GM19240 (cell line): Measurements from ENCODE around the gene EDEM1.
"Not testable (repeated sequence)": the region's sequence is repeated elsewhere in the genome, so short reads cannot be mapped to it uniquely, and the experiment has no call there.

Source experiments
- DNase-seq: peaks from one replicate; pipeline ENCODE4 v3.0.0; 2011; ENCODE audit warnings: low spot score; ENCODE audit not compliant: insufficient read length

The EDEM1 gene

DNA sequence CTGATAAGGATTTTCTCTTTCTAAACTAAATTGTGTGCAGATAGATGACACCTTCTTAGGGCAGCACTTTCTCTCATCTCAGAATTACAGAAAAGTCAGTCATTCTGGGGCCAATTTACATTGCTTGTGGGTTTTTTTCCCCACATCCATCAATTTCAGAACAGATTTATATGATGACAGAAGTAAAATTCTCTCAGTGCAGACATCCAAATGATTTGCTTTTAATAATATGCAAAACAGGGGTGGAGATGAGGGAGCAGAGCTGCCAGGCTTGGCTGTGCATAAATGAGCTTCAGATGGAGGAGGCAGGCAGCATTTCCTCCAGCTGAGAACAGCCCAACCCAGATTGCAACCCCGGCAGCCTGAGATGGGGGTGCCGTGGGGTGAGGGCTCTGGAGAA, 44.0 kb downstream of the EDEM1 start:
- DNase-seq: no peak

GRCh38 chr3:5232570-5232969, 45.1 kb downstream of the EDEM1 start:
- no peak for DNase-seq

GRCh38 chr3:5233026-5233425, 45.5 kb downstream of the EDEM1 start:
- DNase-seq: no peak

DNA sequence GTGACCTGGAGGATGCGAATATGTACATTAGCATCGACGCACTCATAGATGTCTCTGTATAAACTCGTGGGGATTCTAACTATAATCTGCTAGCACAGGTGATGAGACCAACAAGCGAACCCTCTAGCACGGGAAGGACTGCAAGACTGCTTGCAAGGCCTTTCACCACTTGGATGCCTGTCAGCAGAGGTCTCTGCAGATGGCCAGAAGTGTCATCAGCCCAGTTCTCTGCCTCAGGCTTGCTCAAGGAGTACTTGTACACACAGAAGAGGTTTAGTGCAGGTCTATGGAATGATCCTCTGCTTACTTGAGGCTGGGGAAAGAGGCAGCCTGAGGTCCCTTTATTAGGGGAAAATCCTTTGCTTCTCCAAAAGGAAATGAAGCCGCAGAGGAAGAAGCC, 48.1 kb downstream of the EDEM1 start:
- no peak for DNase-seq

GRCh38 chr3:5238545-5238944, 51.0 kb downstream of the EDEM1 start:
- no peak for DNase-seq

GRCh38 chr3:5239602-5240001, 52.1 kb downstream of the EDEM1 start:
- no peak for DNase-seq

- DNase-seq: no peak
These were observed 53.2 kb downstream of the EDEM1 start for GRCh38 chr3:5240740-5241139.

DNA sequence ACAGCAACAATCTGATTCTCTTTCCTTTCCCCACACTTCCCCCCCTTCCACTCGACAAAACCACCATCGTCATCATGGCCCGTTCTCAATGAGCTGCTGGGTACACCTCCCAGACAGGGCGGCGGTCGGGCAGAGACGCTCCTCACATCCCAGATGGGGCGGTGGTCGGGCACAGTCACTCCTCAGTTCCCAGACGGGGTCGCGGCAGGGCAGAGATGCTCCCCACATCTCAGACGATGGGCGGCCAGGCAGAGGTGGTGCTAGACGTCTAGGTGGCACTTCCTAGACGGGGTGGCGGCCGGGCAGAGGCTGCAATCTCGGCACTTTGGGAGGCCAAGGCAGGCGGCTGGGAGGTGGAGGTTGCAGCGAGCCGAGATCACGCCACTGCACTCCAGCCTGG, 55.3 kb downstream of the EDEM1 start:
- DNase-seq: not testable (repeated sequence)

- no peak for DNase-seq
These were observed 58.4 kb downstream of the EDEM1 start for GRCh38 chr3:5245927-5246326.

- DNase-seq: no peak
These were observed 61.3 kb downstream of the EDEM1 start for GRCh38 chr3:5248822-5249221.

DNA sequence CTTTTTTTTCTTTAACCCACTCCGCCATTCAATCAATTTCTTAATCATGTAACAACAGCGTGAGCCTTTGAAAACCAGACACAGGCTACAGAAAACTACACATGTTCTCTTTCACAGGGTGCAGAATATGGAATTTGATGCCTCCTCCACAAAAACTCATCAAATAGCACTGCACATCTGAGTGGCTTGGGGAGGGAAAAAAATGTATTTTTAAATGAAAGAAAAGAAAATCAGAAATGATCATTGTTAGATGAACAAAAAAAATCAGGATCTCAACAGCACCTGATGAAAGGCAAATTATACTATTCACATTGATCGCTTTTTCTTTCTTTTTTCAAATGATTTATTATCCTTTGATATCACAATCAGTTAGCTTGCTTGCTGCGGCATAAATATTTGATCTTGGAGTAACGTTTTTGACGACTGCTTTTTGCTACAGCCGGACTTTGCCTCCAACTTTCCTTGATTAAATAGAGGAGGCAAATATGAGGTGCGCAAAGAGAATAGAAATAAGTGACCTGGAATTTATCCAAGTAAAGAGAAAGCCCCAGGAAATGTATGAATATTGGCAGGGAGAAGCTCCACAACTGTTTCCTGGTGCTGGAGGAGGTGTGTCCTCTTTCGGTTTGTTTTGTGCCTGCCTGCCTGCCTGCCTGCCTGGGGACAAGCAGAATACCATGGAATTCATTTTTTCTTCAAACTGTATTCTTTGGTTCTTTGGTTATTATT, 63.1 kb downstream of the EDEM1 start:
- DNase-seq: no peak

DNA sequence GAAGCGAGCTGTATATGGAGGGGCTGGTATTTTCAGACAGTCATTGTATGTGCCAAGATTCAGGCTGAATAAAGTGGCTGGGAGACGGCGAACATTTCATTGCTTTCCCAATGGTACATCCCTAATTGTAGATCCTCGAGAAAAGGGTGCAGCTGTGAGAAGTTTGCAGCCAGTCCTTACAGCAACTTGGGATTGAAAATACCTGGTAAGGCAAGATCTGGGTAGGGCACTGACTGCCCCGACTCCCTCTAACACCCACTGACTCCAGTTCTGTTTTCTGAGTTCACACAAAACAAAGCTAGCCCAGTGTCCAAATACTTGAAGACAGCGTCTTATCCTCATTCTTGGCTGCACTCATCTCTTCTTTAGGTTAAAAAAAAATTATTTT, 63.7 kb downstream of the EDEM1 start:
- no peak for DNase-seq

- no peak for DNase-seq
These were observed 64.6 kb downstream of the EDEM1 start for GRCh38 chr3:5252131-5252530.

- no peak for DNase-seq
These were observed 67.0 kb downstream of the EDEM1 start for GRCh38 chr3:5254281-5255048.

- DNase-seq: no peak
These were observed 68.2 kb downstream of the EDEM1 start for GRCh38 chr3:5255404-5256344.

DNA sequence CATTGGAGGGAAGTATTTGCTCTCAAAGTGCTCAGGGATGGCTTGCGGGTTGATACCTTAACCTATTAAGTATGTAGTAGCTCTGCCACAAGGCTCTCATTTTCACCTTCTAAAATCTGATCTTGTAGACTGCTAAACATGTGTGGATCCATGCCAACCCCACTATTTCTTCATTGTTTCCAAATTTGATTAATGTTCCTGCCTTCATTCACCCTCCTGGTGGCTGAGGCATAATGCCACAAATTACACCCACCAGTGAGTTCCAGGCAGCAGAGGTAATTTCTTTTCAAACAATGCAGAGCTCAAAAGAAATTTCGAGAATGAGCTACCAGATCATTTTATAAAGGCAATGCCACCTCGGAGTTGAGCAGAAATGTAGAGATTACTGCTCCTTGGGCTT, 71.0 kb downstream of the EDEM1 start:
- DNase-seq: no peak

DNA sequence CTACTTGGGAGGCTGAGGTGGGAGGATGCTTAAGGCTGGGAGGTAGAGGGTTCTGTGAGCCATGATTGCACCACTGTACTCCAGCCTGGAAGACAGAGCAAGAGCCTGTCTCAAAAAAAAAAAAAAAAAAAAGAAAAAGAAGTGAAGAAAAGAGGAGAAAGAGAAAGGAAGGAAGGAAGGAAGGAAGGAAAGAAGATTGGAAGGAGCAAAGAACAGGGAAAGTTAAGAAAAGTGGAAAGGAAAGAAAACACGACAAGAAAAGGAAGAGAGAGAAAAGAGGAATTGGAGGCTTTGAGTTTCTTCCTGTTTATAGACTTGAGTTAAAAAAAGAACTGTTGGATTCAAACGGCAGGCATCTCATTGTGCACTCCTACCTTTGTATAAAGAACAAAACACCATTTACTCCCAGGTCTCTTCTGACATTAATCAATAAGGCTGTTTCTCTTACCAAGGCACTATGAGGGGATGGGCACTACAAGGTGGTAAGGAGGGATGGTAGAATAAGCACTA, 73.5 kb downstream of the EDEM1 start:
- no peak for DNase-seq

- DNase-seq: no peak
These were observed 75.0 kb downstream of the EDEM1 start for GRCh38 chr3:5262507-5262906.

GRCh38 chr3:5264093-5264600, 76.6 kb downstream of the EDEM1 start:
- DNase-seq: no peak

- no peak for DNase-seq
These were observed 77.6 kb downstream of the EDEM1 start for GRCh38 chr3:5264896-5265770.
